Mucosa of descending colon (tissue), 3 donors: Measurements from ENCODE around the gene WNT3. TPM values are rescaled to one million over a fixed set of nuclear protein-coding genes. Genes with fewer than 3 reads are reported as not detected.

Experiments
- ATAC-seq: fragments of 200-7000 bp; cut with Tn5 transposase; one replicate; pipeline ENCODE4 v1.9.1; 2020; ENCODE audit warnings: mild to moderate bottlenecking, moderate library complexity
- DNase-seq, 3 donors: peaks; one replicate each; pipeline ENCODE4 v3.0.0-alpha.2; 2020
- H3K36me3 ChIP-seq: fragments of 200-600 bp; one replicate; pipeline ENCODE4 v1.8.0; 2021; ENCODE audit warnings: low read depth, mild to moderate bottlenecking
- H3K4me1 ChIP-seq: fragments of 200-600 bp; one replicate; pipeline ENCODE4 v1.8.0; 2021; ENCODE audit warnings: low read depth, mild to moderate bottlenecking
- H3K4me3 ChIP-seq: fragments of 200-600 bp; one replicate; pipeline ENCODE4 v1.8.0; 2021; ENCODE audit warnings: mild to moderate bottlenecking
- H3K9me3 ChIP-seq: fragments of 200-600 bp; one replicate; pipeline ENCODE4 v1.8.0; 2021; ENCODE audit warnings: mild to moderate bottlenecking
- intact Hi-C, 2 donors: fragments of 100-400 bp; cut with DNase I in 1 of 2; cut with micrococcal nuclease in 1 of 2; formaldehyde crosslinking; loops; one replicate each; pipeline versions ENCODE4 v1.11.0 to v1.11.1; 2022; cut with DNase I, micrococcal nuclease
- total RNA-seq, 3 donors: library from RNA; stranded (reverse); fragmentation: NEBNext Ultra II Directional in 2 of 3; extraction: Animal tissue kit (Norgen Biotek cat#: 25700) in 2 of 3; gene quantifications; one replicate each; pipeline versions ENCODE4 v1.2.1 to v1.2.4, GENCODE V29; 2021 to 2023
- TF ChIP-seq, protein P1 (sequence below): fragments of 200-600 bp; IDR thresholded peaks from one replicate; pipeline ENCODE4 v1.8.0; 2022; ENCODE audit warnings: antibody characterized with exemption, mild to moderate bottlenecking
- donor health status: DM: no; HTN: no; CAD: no; lungs with moderate emphysema.
- donor health status: DM: no; HTN: no; CAD: no.
- donor health status: DM: no; HTN: yes; CAD: no.

WNT3 gene
- total RNA-seq, 3 donors from 2014 or later, result 0.29 to 1.1 (median 0.41) TPM

DNA sequence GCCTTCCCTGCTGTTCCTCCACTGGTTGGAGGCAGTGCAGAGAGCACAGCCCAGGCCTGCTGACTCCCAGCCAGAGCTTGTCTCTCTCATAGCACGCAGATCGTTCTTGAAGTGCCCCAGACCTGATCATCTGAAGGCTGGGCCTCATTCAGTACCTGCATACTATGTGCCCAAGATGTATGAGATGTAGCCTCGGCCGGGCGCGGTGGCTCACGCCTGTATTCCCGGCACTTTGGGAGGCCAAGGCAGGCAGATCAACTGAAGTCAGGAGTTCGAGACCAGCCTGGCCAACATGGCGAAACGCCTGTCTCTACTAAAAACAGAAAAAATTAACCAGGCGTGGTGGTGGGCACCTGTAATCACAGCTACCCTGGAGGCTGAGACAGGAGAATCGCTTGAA is 31.0 kb downstream of the WNT3 start:
- no peak overlapping the region for H3K4me3 ChIP-seq
- no peaks in the 10 kb centered on the region for H3K36me3 ChIP-seq
- peaks cover 4% of the 10 kb centered on the region for H3K4me1 ChIP-seq
- intact Hi-C loops, result no loop called here
- DNase-seq, result no peak
- ATAC-seq, result no peak
- no peaks in the 10 kb centered on the region for H3K9me3 ChIP-seq
- TF ChIP-seq, protein P1, sequence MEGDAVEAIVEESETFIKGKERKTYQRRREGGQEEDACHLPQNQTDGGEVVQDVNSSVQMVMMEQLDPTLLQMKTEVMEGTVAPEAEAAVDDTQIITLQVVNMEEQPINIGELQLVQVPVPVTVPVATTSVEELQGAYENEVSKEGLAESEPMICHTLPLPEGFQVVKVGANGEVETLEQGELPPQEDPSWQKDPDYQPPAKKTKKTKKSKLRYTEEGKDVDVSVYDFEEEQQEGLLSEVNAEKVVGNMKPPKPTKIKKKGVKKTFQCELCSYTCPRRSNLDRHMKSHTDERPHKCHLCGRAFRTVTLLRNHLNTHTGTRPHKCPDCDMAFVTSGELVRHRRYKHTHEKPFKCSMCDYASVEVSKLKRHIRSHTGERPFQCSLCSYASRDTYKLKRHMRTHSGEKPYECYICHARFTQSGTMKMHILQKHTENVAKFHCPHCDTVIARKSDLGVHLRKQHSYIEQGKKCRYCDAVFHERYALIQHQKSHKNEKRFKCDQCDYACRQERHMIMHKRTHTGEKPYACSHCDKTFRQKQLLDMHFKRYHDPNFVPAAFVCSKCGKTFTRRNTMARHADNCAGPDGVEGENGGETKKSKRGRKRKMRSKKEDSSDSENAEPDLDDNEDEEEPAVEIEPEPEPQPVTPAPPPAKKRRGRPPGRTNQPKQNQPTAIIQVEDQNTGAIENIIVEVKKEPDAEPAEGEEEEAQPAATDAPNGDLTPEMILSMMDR, result no peak

DNA sequence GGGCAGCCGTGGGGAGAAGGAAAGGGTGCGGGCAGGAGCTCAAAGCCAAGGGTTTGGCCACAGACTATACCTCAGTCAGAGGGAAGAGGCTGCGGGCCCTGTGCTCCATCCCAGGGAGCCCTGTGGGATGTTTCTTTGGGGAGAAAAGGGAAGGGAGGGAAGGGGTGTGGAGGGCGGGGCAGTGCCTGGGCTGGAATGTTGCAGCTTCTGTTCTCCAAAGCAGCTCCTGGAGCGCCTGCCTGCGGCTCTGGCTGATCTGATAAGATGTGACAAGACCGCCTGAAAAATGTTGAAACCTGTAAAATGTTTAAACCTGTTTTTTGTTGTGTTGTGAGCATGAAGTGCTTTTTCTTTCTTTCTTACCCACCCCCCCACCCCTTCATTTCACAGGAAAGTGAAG is 32.8 kb downstream of the WNT3 start:
- ATAC-seq (no peak), DNase-seq (no peak)
- Histone ChIP-seq H3K36me3 (no peaks in the 10 kb centered on the region), H3K9me3 (no peaks in the 10 kb centered on the region), H3K4me3 (no peak overlapping the region), H3K4me1 (peaks cover 4% of the 10 kb centered on the region)
- intact Hi-C loops, result no loop called here
- TF ChIP-seq, protein P1, result no peak

DNA sequence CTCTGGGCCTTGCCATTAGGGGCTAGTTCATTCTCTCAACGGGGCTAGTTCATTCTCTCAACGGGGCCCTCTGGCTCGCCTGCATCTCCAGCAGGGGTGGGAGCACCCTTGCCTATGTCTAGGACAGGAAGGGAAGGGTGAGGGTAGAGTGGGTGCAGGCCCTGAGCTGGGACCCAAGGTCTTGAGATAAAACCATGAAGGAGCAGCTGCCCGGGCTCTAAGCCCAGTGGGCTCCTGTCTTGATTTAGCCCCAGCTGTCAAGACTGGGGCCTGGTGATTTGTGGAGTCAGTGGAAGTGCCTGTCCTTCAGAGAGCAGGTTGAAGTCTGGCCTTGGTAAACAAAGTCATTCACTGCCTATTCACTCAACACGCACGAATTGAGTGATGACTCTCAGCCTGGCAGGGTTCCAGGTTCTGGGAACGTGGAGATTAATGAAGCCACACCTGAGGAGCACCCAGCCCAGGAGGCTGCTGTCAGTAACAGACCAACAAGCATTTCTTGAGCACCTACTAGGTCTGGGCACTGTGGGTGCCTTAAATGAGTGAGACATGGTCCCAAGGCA is 35.4 kb downstream of the WNT3 start:
- peak in 2 of 3 donors; percentile 64 to 67 for DNase-seq
- H3K4me1 ChIP-seq, result peaks cover 4% of the 10 kb centered on the region
- intact Hi-C loops, result no loop called here
- ATAC-seq, result peak; percentile 65
- H3K36me3 ChIP-seq, result no peaks in the 10 kb centered on the region
- H3K4me3 ChIP-seq, result no peak overlapping the region
- H3K9me3 ChIP-seq, result no peaks in the 10 kb centered on the region
- TF ChIP-seq, protein P1, result no peak

DNA sequence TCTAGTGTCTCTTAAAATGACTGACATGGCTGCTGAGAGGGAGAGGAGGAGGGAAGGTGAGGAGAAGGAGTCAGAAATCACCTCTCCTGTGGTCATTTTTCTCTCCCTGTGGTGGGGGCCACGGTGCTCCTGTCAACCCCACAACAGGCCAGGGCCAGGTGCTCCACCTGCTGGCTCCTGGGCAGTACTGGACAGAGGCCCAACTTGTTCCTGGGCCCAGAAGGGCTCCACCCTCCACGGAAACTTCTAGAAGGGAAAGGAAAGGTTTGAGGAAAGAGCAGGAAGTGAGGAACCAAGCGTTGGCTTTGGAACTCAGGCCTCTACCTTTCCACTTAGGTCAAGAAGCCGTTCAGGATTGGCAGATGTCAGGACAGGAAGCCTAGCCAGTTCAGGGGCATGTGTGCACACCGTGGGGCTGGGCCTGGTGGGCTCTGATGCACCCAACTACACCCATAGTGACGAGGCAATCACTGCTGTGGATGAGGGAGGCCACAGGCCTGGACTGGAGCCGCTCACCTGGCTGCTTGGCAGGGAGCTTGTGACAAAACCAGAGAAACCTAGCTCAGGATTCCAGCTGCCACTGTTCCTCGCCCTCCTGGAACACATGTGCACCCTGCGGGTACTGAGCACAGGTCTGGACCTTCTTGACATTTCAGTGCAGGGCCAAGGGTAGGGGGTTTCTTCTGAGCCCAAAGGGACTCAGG is 36.1 kb downstream of the WNT3 start:
- Histone ChIP-seq H3K36me3 (no peaks in the 10 kb centered on the region), H3K4me3 (no peak overlapping the region), H3K9me3 (no peaks in the 10 kb centered on the region), H3K4me1 (peaks cover 4% of the 10 kb centered on the region)
- intact Hi-C loops, result no loop called here
- ATAC-seq (peak; percentile 79), DNase-seq (peak in 1 of 3 donors; percentile 51)
- TF ChIP-seq, protein P1, result peak; percentile 16

DNA sequence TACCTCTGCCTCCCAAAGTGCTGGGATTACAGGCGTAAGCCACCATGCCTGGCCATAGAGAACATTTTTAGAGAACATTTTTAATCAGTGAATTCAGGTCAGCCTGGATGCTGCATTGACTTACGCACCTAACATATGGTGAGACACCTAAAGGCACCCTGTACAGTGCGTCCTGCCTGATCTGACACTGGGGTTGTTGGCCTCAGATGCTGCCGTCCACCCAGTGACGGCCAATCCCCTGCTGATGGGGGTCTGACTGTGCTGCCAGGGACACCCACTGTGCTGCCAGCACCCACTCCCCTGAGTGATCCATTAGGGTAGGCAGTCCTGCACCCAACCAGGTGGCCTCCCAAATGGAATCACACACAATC is 38.5 kb downstream of the WNT3 start:
- peak in 1 of 3 donors; percentile 2 for DNase-seq
- H3K36me3 ChIP-seq, result no peaks in the 10 kb centered on the region
- no peaks in the 10 kb centered on the region for H3K9me3 ChIP-seq
- no peak for ATAC-seq
- intact Hi-C loops, result no loop called here
- H3K4me1 ChIP-seq, result peaks cover 4% of the 10 kb centered on the region
- TF ChIP-seq, protein P1, result no peak
- no peak overlapping the region for H3K4me3 ChIP-seq
